Loucy (cell line): ENCODE results near the gene KANSL1.

Experiments
- H2AFZ ChIP-seq: fragments of 200-600 bp; sonication (generic); 2 replicates; pipeline ENCODE4 v1.6.0; 2016; ENCODE audit warnings: antibody characterized with exemption, mild to moderate bottlenecking, low read length, moderate library complexity
- H3F3A ChIP-seq: fragments of 200-600 bp; 2 replicates; pipeline ENCODE4 v1.6.0; 2016; ENCODE audit warnings: antibody characterized with exemption, low read depth, mild to moderate bottlenecking
- H3K27me3 ChIP-seq: fragments of 200-600 bp; sonication (generic); 2 replicates; pipeline ENCODE4 v1.6.1; 2014; ENCODE audit warnings: low read length, mild to moderate bottlenecking; ENCODE audit not compliant: insufficient read depth, poor library complexity, severe bottlenecking
- H3K36me3 ChIP-seq: fragments of 200-600 bp; sonication (generic); 2 replicates; pipeline ENCODE4 v1.6.1; 2016; ENCODE audit warnings: low read length; ENCODE audit not compliant: insufficient read depth
- H3K4me1 ChIP-seq: fragments of 200-600 bp; sonication (generic); 2 replicates; pipeline ENCODE4 v1.5.1; 2014; ENCODE audit warnings: low read length, mild to moderate bottlenecking; ENCODE audit not compliant: insufficient read depth, poor library complexity, severe bottlenecking
- H3K4me2 ChIP-seq: fragments of 200-600 bp; sonication (generic); 2 replicates; pipeline ENCODE4 v1.6.0; 2014; ENCODE audit warnings: antibody characterized with exemption, low read length, low read depth, mild to moderate bottlenecking; ENCODE audit not compliant: poor library complexity, severe bottlenecking
- H3K4me3 ChIP-seq: fragments of 200-600 bp; sonication (generic); 2 replicates; pipeline ENCODE4 v1.5.1; 2014; ENCODE audit warnings: low read length, mild to moderate bottlenecking, mixed read lengths; ENCODE audit not compliant: poor library complexity, severe bottlenecking
- H3K79me2 ChIP-seq: fragments of 200-600 bp; sonication (generic); 2 replicates; pipeline ENCODE4 v1.6.1; 2014; ENCODE audit warnings: low read length; ENCODE audit not compliant: insufficient read depth
- H3K9ac ChIP-seq: fragments of 200-600 bp; sonication (generic); 2 replicates; pipeline ENCODE4 v1.6.0; 2014; ENCODE audit warnings: mild to moderate bottlenecking, low read depth, low read length, moderate library complexity; ENCODE audit not compliant: poor library complexity, severe bottlenecking
- H3K9me2 ChIP-seq: fragments of 200-600 bp; sonication (generic); replicated peaks from 2 replicates; pipeline ENCODE4 v1.6.1; 2016; ENCODE audit warnings: low read depth, low read length, mixed read lengths
- H3K9me3 ChIP-seq: fragments of 200-600 bp; sonication (generic); 2 replicates; pipeline ENCODE4 v1.6.1; 2014; ENCODE audit warnings: mild to moderate bottlenecking, antibody characterized with exemption, low read length, low read depth; ENCODE audit not compliant: insufficient read depth
- H4K20me1 ChIP-seq: fragments of 200-600 bp; sonication (generic); 2 replicates; pipeline ENCODE4 v1.6.0; 2014; ENCODE audit warnings: antibody characterized with exemption, low read length, mild to moderate bottlenecking; ENCODE audit not compliant: insufficient read depth, poor library complexity, severe bottlenecking
- EZH2phosphoT487 ChIP-seq: fragments of 200-600 bp; IDR thresholded peaks from 2 replicates; pipeline ENCODE4 v1.6.1; 2018; ENCODE audit warnings: antibody characterized with exemption, mild to moderate bottlenecking, moderate library complexity, borderline replicate concordance
- TF ChIP-seq, protein P1 (sequence below): fragments of 200-600 bp; sonication (generic); conservative IDR thresholded peaks from 2 replicates; pipeline ENCODE4 v1.5.1; 2014; ENCODE audit warnings: mild to moderate bottlenecking, antibody characterized with exemption, low read length

The KANSL1 gene

DNA sequence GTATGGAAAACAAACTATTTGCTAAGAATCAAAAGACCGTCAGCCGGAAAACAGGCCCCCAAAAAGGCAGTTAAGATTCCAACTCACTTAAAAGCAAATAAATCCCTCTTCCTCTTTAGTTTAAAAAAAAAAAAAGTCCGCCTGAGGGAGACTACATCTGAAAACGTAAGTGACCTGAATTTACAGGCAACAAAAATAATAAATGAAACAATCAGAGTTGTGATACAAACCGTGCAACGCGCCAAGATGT lies 1.1 kb downstream of the KANSL1 start:
- Histone ChIP-seq H3K9ac (peak overlapping the region; percentile 98), H3K79me2 (peaks cover 76% of the 10 kb centered on the region), H3K9me3 (no peaks in the 10 kb centered on the region), H2AFZ (peak overlapping the region; percentile 74; the same call in 1 of the 2 replicates), H3K27me3 (peaks cover 5% of the 10 kb centered on the region), H3F3A (peaks cover 10% of the 10 kb centered on the region; the same call in 1 of the 2 replicates), H3K9me2 (no peaks in the 10 kb centered on the region), H4K20me1 (peaks cover 54% of the 10 kb centered on the region), H3K4me1 (peaks cover 60% of the 10 kb centered on the region), H3K4me3 (peak overlapping the region; percentile 100), H3K36me3 (no peaks in the 10 kb centered on the region), H3K4me2 (peak overlapping the region; percentile 90)
- TF ChIP-seq EZH2phosphoT487 = no peak
- TF ChIP-seq, protein P1, sequence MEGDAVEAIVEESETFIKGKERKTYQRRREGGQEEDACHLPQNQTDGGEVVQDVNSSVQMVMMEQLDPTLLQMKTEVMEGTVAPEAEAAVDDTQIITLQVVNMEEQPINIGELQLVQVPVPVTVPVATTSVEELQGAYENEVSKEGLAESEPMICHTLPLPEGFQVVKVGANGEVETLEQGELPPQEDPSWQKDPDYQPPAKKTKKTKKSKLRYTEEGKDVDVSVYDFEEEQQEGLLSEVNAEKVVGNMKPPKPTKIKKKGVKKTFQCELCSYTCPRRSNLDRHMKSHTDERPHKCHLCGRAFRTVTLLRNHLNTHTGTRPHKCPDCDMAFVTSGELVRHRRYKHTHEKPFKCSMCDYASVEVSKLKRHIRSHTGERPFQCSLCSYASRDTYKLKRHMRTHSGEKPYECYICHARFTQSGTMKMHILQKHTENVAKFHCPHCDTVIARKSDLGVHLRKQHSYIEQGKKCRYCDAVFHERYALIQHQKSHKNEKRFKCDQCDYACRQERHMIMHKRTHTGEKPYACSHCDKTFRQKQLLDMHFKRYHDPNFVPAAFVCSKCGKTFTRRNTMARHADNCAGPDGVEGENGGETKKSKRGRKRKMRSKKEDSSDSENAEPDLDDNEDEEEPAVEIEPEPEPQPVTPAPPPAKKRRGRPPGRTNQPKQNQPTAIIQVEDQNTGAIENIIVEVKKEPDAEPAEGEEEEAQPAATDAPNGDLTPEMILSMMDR = no peak

- Histone ChIP-seq H3K9me3 (no peaks in the 10 kb centered on the region), H2AFZ (no peak overlapping the region), H3K79me2 (peaks cover 76% of the 10 kb centered on the region), H3K4me3 (peak overlapping the region; percentile 100), H3F3A (peaks cover 10% of the 10 kb centered on the region; the same call in 1 of the 2 replicates), H3K9me2 (no peaks in the 10 kb centered on the region), H3K27me3 (peaks cover 5% of the 10 kb centered on the region), H3K9ac (peak overlapping the region; percentile 98), H3K4me2 (peak overlapping the region; percentile 90), H4K20me1 (peaks cover 59% of the 10 kb centered on the region), H3K36me3 (no peaks in the 10 kb centered on the region), H3K4me1 (peaks cover 62% of the 10 kb centered on the region)
- TF ChIP-seq, protein P1 = no peak
- no peak for TF ChIP-seq EZH2phosphoT487
Observed at GRCh38 chr17:46191322-46192188, 1.7 kb downstream of the KANSL1 start.

DNA sequence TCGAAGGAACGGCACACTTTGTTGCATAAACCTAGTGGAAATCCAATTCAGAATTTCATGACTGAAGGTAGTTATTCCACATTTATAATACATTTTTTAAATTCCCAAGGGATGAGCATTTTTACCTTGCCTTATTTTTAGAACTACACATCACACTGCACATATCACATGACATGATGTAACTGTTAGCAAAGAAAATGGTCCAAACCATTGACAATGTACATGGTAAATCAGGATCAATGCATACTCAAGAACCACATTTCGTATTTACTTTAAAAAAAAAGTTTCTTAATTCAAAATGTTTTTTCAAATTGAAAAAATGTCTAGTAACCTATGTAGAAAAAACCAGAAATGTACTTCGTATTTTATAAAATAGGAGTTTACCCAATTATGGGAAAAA lies 2.5 kb downstream of the KANSL1 start:
- peaks cover 66% of the 10 kb centered on the region for H4K20me1 ChIP-seq
- peaks cover 76% of the 10 kb centered on the region for H3K79me2 ChIP-seq
- no peaks in the 10 kb centered on the region for H3K9me2 ChIP-seq
- H3K36me3 ChIP-seq = no peaks in the 10 kb centered on the region
- TF ChIP-seq, protein P1 = no peak
- no peak for TF ChIP-seq EZH2phosphoT487
- H3K27me3 ChIP-seq = peaks cover 5% of the 10 kb centered on the region
- H3K9ac ChIP-seq = peak overlapping the region; percentile 98
- peaks cover 10% of the 10 kb centered on the region; the same call in 1 of the 2 replicates for H3F3A ChIP-seq
- H3K4me1 ChIP-seq = peaks cover 58% of the 10 kb centered on the region
- peak overlapping the region; percentile 100 for H3K4me3 ChIP-seq
- H3K4me2 ChIP-seq = peak overlapping the region; percentile 90
- H3K9me3 ChIP-seq = no peaks in the 10 kb centered on the region
- H2AFZ ChIP-seq = no peak overlapping the region
